SH-SY5Y (cell line): ENCODE measurements around the gene GJC1.

ENCODE experiments used
- GATA2 ChIP-seq: IDR thresholded peaks from 2 replicates; pipeline ENCODE4 v1.6.1; 2011; ENCODE audit warnings: mild to moderate bottlenecking, low read depth, low read length
- GATA3 ChIP-seq: IDR thresholded peaks from 2 replicates; pipeline ENCODE4 v1.6.1; 2011; ENCODE audit warnings: low read depth, mild to moderate bottlenecking, low read length, moderate library complexity

The GJC1 gene

GRCh38 chr17:44829523-44830358 lies at the start of gene GJC1:
GJC1 (minus strand) TSS chr17:44830287; CDS start chr17:44805817, 24,470 bp downstream.
- no peak for TF ChIP-seq GATA2
- TF ChIP-seq GATA3 = no peak

- no peak for TF ChIP-seq GATA2
- no peak for TF ChIP-seq GATA3
Observed at GRCh38 chr17:44879376-44879775, 49.3 kb upstream of the GJC1 start.

DNA sequence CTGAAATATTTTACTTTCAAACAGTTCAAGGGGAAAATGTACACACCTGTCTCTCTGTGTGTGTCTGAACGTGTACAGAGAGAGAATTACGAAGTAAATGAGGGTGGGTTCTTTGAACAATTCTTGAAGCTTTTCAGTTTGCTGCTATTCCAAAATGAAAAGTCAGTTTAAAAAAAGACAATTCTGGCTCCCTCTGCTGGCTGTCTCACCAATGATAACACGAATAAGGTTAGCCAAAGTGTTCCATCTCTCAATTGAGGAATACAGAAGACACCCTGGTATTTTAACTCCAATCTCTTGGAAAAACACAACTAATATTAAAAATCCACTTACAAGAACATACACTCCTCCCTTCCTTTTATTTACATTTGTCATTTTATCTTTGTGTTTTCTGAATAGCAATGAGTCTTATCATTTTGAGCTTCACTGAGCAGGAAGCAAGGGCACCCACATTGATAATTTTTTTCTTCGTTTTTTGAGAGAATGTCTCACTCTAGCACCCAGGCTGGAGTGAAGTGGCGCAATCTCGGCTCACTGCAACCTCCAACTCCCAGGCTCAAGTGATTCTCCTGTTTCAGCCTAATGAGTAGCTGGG lies 48.6 kb upstream of the GJC1 start:
- TF ChIP-seq GATA2 (no peak), GATA3 (no peak)

DNA sequence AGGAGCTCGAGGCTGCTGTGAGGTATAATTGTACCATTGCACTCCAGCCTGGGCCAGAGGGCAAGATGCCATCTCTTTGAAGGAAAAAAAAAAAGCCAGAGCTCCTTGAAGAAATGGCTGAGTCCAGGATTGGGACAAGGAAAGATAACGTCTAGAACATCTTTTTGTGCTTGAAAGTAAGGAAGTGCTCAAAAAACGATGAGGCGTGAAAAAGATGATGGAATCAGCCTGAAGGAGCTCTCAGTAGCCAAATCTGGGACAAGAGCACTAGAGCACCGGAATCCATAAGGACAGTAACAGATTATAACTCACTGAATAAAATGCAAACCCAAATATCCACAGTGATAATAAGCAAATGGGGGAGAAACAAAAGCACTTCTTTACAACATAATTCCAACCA lies 47.0 kb upstream of the GJC1 start:
- TF ChIP-seq GATA3 (no peak), GATA2 (no peak)

DNA sequence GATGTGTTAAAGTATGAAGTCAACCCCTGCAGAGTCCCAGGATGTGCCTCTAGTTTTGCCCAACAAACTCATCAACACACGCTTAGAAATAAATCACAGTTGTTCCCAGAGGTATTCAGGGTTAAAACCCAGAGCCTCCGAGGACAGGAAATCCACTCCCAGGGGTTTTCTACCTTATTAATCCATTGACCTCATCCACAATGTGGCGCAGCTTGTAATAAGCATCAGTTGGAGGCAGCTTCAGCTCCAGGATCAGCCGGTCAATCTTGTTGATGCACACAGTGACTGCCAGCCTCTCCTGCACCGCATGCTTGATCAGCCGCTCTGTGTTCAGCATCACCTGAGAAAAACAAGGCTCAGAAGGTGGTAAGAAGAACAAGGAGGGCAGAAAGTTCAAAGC lies 45.7 kb upstream of the GJC1 start:
- TF ChIP-seq GATA3 (no peak), GATA2 (no peak)

DNA sequence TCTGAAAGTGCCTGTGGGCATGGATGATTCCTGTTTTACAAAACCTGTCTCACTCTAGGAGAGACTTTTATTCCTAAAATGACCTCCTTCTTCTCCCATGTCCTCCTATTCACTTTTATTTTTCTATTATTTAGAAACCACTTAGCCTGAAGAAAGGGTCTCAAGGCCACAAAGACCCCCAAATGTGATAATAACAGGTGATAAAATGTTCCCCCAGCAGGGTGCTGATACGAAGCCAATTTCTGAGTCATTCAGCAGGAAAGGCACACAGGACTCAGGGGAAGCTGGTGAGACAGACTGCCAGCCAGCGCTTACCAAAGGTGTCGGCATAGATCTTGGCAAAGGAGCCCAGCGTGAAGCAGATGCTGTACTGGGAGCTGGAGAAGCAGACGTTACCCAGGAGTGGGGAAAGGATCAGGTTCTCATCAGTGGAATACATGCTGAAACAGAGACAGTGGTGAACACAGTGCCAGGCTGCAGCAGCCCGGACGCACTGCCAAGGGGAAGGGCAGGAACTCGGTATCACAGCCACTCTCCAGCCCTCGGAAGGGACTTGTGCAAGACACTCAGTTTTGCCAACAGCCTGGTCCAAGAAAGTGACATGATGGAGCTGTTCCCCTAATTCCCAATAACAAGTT lies 42.2 kb upstream of the GJC1 start:
- TF ChIP-seq GATA2 (no peak), GATA3 (no peak)

DNA sequence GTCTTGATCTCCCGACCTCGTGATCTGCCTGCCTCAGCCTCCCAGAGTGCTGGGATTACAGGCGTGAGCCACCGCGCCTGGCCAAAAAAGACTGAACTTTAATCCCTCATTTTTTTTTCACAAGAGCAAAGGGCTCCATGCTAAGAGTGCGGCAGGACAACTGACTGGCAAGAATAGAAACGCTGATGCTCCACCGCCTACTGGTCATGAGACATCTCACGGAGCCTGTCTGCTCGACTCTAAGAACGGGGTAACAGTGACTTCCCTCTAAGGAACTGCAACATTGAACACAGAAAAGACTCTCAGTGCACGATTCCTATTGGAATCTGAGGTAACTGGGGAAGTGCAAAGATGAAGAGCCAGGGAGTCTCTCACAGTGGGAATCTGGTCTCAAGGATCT lies 41.5 kb upstream of the GJC1 start:
- TF ChIP-seq GATA3 (no peak), GATA2 (no peak)

DNA sequence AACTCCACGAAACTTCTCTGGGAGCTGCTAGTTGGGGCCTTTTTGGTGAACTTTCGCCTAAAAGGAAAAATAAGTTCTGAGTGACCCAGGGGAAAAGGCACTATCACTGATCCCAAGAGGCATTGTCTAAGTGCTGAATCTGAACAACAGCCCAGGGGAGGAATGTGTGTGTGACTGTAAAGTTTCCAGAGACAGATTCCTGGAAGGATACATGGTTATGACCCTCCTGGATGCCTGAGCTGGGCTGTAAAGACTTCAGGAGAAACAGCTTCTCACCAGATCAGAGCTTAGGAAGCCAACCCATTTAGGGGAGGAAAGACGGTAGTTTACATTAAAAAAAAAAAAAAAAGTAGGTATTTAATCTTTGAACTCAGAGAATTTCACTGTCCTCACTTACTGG lies 37.8 kb upstream of the GJC1 start:
- no peak for TF ChIP-seq GATA3
- TF ChIP-seq GATA2 = no peak

GRCh38 chr17:44865931-44866330 lies 35.8 kb upstream of the GJC1 start:
- TF ChIP-seq GATA2 = no peak
- no peak for TF ChIP-seq GATA3

- TF ChIP-seq GATA3 (no peak), GATA2 (no peak)
Observed at GRCh38 chr17:44865231-44865660, 35.2 kb upstream of the GJC1 start.

DNA sequence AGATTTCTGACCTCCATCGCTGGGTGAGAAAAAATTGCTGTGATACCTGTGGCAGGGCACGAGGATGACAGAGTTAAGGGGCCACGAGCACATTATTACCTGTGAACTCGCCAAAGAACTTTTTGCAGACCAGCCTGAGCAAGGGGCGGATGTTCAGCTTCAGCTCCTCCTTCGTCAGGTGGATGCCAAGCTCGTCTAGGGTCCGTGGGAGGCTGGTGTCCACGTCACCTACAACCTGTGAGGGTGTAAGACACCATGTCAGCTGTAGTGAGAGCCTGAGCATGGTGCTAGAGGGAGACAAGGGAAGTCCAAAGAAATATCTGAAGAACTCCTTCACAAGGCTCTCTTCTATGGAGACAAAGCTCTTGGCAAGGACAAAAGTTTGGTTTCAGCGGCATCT lies 34.7 kb upstream of the GJC1 start:
- TF ChIP-seq GATA3 = no peak
- TF ChIP-seq GATA2 = no peak

- TF ChIP-seq GATA2 (no peak), GATA3 (no peak)
Observed at GRCh38 chr17:44863061-44863918, 33.2 kb upstream of the GJC1 start.

- no peak for TF ChIP-seq GATA3
- TF ChIP-seq GATA2 = no peak
Observed at GRCh38 chr17:44862278-44862914, 32.3 kb upstream of the GJC1 start.
